DND-41 (cell line): ENCODE data around the gene IFNA5.

Source experiments
- ATAC-seq: fragments of 200-7000 bp; cut with Tn5 transposase; 3 replicates; pipeline ENCODE4 v1.9.1; 2021; ENCODE audit warnings: low read depth; ENCODE audit not compliant: insufficient read depth
- DNase-seq: peaks from one replicate; pipeline ENCODE4 v3.0.0-alpha.2; 2020
- H2AFZ ChIP-seq: 2 replicates; pipeline ENCODE4 v1.6.0; 2012; ENCODE audit warnings: low read depth, low read length
- H3K27ac ChIP-seq: 2 replicates; pipeline ENCODE4 v1.5.1; 2012; ENCODE audit warnings: low read length, inconsistent platforms
- H3K27me3 ChIP-seq: fragments of 200-600 bp; sonication (generic); 2 replicates; pipeline ENCODE4 v1.6.0; 2012; ENCODE audit warnings: low read length, mild to moderate bottlenecking, inconsistent platforms; ENCODE audit not compliant: insufficient read depth, poor library complexity
- H3K36me3 ChIP-seq: 2 replicates; pipeline ENCODE4 v1.5.1; 2012; ENCODE audit warnings: low read length, inconsistent platforms; ENCODE audit not compliant: insufficient read depth
- H3K4me1 ChIP-seq: 2 replicates; pipeline ENCODE4 v1.5.1; 2012; ENCODE audit warnings: mild to moderate bottlenecking, low read length; ENCODE audit not compliant: insufficient read depth
- H3K4me2 ChIP-seq: 2 replicates; pipeline ENCODE4 v1.6.0; 2012; ENCODE audit warnings: mild to moderate bottlenecking, moderate library complexity, low read length, inconsistent platforms; ENCODE audit not compliant: insufficient read depth
- H3K4me3 ChIP-seq, 2 experiments: fragments of 200-600 bp in 1 of 2; shearing (Covaris generic) in 1 of 2; 2 replicates each; pipeline ENCODE4 v1.5.1; 2012 to 2016; ENCODE audit warnings: inconsistent platforms in 2 of 2, low read length in 2 of 2, mild to moderate bottlenecking in 2 of 2, low read depth in 1 of 2, moderate library complexity in 1 of 2
- H3K79me2 ChIP-seq: 2 replicates; pipeline ENCODE4 v1.6.0; 2012; ENCODE audit warnings: low read length, inconsistent platforms; ENCODE audit not compliant: insufficient read depth
- H3K9ac ChIP-seq: 2 replicates; pipeline ENCODE4 v1.6.0; 2012; ENCODE audit warnings: low read depth, mild to moderate bottlenecking, inconsistent platforms, low read length, moderate library complexity
- H3K9me3 ChIP-seq: 2 replicates; pipeline ENCODE4 v1.5.1; 2012; ENCODE audit warnings: low read length, moderate library complexity, mild to moderate bottlenecking, inconsistent platforms; ENCODE audit not compliant: insufficient read depth, severe bottlenecking
- H4K20me1 ChIP-seq: 2 replicates; pipeline ENCODE4 v1.6.0; 2012; ENCODE audit warnings: low read length; ENCODE audit not compliant: insufficient read depth
- EZH2 ChIP-seq: IDR thresholded peaks from 3 replicates; pipeline ENCODE4 v1.6.1; 2012; ENCODE audit warnings: borderline replicate concordance, low read depth, mild to moderate bottlenecking, moderate library complexity, low read length, inconsistent platforms; ENCODE audit not compliant: severe bottlenecking
- TF ChIP-seq, protein P1 (sequence below): IDR thresholded peaks from 2 replicates; pipeline ENCODE4 v1.5.1; 2012; ENCODE audit warnings: borderline replicate concordance, low read length, moderate library complexity, mild to moderate bottlenecking; ENCODE audit not compliant: poor library complexity, severe bottlenecking; ENCODE audit errors: extremely low read depth

The IFNA5 gene

GRCh38 chr9:21317956-21318923, 13.1 kb upstream of the IFNA5 start:
- no peak overlapping the region for H3K27ac ChIP-seq
- H3K9me3 ChIP-seq: no peaks in the 10 kb centered on the region
- DNase-seq: peak; percentile 40
- H3K4me3 ChIP-seq: no peak overlapping the region
- H3K79me2 ChIP-seq: no peaks in the 10 kb centered on the region
- no peaks in the 10 kb centered on the region for H4K20me1 ChIP-seq
- TF ChIP-seq EZH2: no peak
- TF ChIP-seq, protein P1, sequence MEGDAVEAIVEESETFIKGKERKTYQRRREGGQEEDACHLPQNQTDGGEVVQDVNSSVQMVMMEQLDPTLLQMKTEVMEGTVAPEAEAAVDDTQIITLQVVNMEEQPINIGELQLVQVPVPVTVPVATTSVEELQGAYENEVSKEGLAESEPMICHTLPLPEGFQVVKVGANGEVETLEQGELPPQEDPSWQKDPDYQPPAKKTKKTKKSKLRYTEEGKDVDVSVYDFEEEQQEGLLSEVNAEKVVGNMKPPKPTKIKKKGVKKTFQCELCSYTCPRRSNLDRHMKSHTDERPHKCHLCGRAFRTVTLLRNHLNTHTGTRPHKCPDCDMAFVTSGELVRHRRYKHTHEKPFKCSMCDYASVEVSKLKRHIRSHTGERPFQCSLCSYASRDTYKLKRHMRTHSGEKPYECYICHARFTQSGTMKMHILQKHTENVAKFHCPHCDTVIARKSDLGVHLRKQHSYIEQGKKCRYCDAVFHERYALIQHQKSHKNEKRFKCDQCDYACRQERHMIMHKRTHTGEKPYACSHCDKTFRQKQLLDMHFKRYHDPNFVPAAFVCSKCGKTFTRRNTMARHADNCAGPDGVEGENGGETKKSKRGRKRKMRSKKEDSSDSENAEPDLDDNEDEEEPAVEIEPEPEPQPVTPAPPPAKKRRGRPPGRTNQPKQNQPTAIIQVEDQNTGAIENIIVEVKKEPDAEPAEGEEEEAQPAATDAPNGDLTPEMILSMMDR: peak; percentile 71
- H3K27me3 ChIP-seq: no peaks in the 10 kb centered on the region
- H3K36me3 ChIP-seq: peaks cover 14% of the 10 kb centered on the region
- no peak overlapping the region for H2AFZ ChIP-seq
- H3K9ac ChIP-seq: no peak overlapping the region
- H3K4me1 ChIP-seq: no peaks in the 10 kb centered on the region
- H3K4me2 ChIP-seq: no peak overlapping the region
- ATAC-seq: peak; percentile 88

- TF ChIP-seq, protein P1: peak; percentile 5
- no peak for TF ChIP-seq EZH2
- Histone ChIP-seq H4K20me1 (no peaks in the 10 kb centered on the region), H3K9ac (no peak overlapping the region), H3K9me3 (no peaks in the 10 kb centered on the region), H3K27me3 (no peaks in the 10 kb centered on the region), H3K4me1 (no peaks in the 10 kb centered on the region), H3K4me3 (no peak overlapping the region), H3K27ac (no peak overlapping the region), H3K36me3 (peaks cover 3% of the 10 kb centered on the region; the same call in 1 of the 2 replicates), H2AFZ (no peak overlapping the region), H3K4me2 (no peak overlapping the region), H3K79me2 (no peaks in the 10 kb centered on the region)
- ATAC-seq (peak; percentile 44; the same call in 1 of the 3 replicates), DNase-seq (no peak)
Observed at GRCh38 chr9:21316860-21317259, 11.7 kb upstream of the IFNA5 start.

GRCh38 chr9:21316032-21316842, 11.1 kb upstream of the IFNA5 start:
- no peaks in the 10 kb centered on the region for H3K27me3 ChIP-seq
- H3K4me2 ChIP-seq: no peak overlapping the region
- no peak for ATAC-seq

More at GRCh38 chr9:21316032-21316842, 11.1 kb upstream of the IFNA5 start:
- Histone ChIP-seq H3K36me3 (peaks cover 2% of the 10 kb centered on the region; the same call in 1 of the 2 replicates), H3K4me3 (no peak overlapping the region), H2AFZ (no peak overlapping the region), H3K9ac (no peak overlapping the region), H3K27ac (no peak overlapping the region), H3K79me2 (no peaks in the 10 kb centered on the region), H3K4me1 (no peaks in the 10 kb centered on the region), H3K9me3 (no peaks in the 10 kb centered on the region), H4K20me1 (no peaks in the 10 kb centered on the region)
- no peak for DNase-seq
- no peak for TF ChIP-seq EZH2
- TF ChIP-seq, protein P1: no peak
